HG02973 (cell line): Measurements from ENCODE around the gene SNAP47.

Experiments
- ATAC-seq: cut with Tn5 transposase; IDR thresholded peaks from one replicate; pipeline ENCODE4 v1.9.1; 2021; ENCODE audit warnings: moderate library complexity; ENCODE audit not compliant: unreplicated experiment

The SNAP47 gene

GRCh38 chr1:227767401-227768124 lies 32.3 kb downstream of the SNAP47 start:
- no peak for ATAC-seq

- no peak for ATAC-seq
These were observed 32.8 kb downstream of the SNAP47 start for GRCh38 chr1:227768125-227768439.

- ATAC-seq = no peak
These were observed 33.4 kb downstream of the SNAP47 start for GRCh38 chr1:227768640-227769039.

- ATAC-seq = no peak
These were observed 34.1 kb downstream of the SNAP47 start for GRCh38 chr1:227769047-227769935.

GRCh38 chr1:227769936-227770494 lies 34.8 kb downstream of the SNAP47 start:
- ATAC-seq = no peak

- no peak for ATAC-seq
These were observed 35.6 kb downstream of the SNAP47 start for GRCh38 chr1:227770812-227771211.

- ATAC-seq = no peak
These were observed 36.1 kb downstream of the SNAP47 start for GRCh38 chr1:227771326-227771725.

GRCh38 chr1:227771771-227772170 lies 36.5 kb downstream of the SNAP47 start:
- ATAC-seq = no peak

GRCh38 chr1:227773558-227773957 lies 38.3 kb downstream of the SNAP47 start:
- no peak for ATAC-seq

GRCh38 chr1:227774051-227774731 lies 39.0 kb downstream of the SNAP47 start:
- no peak for ATAC-seq

GRCh38 chr1:227774821-227775661 lies 39.8 kb downstream of the SNAP47 start:
- ATAC-seq = no peak

- no peak for ATAC-seq
These were observed 40.6 kb downstream of the SNAP47 start for GRCh38 chr1:227775841-227776240.

- ATAC-seq = no peak
These were observed 41.1 kb downstream of the SNAP47 start for GRCh38 chr1:227776331-227776771.

- no peak for ATAC-seq
These were observed 41.9 kb downstream of the SNAP47 start for GRCh38 chr1:227777156-227777555.

GRCh38 chr1:227777646-227778045 lies 42.4 kb downstream of the SNAP47 start:
- ATAC-seq = no peak

- no peak for ATAC-seq
These were observed 43.2 kb downstream of the SNAP47 start for GRCh38 chr1:227778401-227778947.

- ATAC-seq = no peak
These were observed 43.8 kb downstream of the SNAP47 start for GRCh38 chr1:227779021-227779441.

GRCh38 chr1:227779685-227780084 lies 44.5 kb downstream of the SNAP47 start:
- ATAC-seq = no peak

- ATAC-seq = no peak
These were observed 45.1 kb downstream of the SNAP47 start for GRCh38 chr1:227780101-227781044.
